ENCODE results near the gene LMX1B. TPM values are rescaled to one million over a fixed set of nuclear protein-coding genes. Genes with fewer than 3 reads are reported as not detected.

Gene LMX1B
- total and polyA plus RNA-seq, 3 donors from 2014 or later, result 2.8 to 7.6 (median 7.6) TPM

Other genes starting within 250 kb of the LMX1B start
- 10 to 100 TPM; 40.3 to 40.6 TPM for gene ZBTB43, start 191.1 kb downstream of the LMX1B start, total RNA-seq
- 32.7 TPM for gene ZBTB43, start 191.1 kb downstream of the LMX1B start, polyA plus RNA-seq (ENCODE audit: insufficient read depth, low read depth, low replicate concordance)
- gene ZBTB34, start 246.7 kb downstream of the LMX1B start, total RNA-seq, result 10 to 100 TPM; 14.0 to 14.6 TPM
- gene ZBTB34, start 246.7 kb downstream of the LMX1B start, polyA plus RNA-seq (ENCODE audit: insufficient read depth, low read depth, low replicate concordance), result 6.2 TPM